Measurements from ENCODE around the gene RBM24.

The RBM24 gene

DNA sequence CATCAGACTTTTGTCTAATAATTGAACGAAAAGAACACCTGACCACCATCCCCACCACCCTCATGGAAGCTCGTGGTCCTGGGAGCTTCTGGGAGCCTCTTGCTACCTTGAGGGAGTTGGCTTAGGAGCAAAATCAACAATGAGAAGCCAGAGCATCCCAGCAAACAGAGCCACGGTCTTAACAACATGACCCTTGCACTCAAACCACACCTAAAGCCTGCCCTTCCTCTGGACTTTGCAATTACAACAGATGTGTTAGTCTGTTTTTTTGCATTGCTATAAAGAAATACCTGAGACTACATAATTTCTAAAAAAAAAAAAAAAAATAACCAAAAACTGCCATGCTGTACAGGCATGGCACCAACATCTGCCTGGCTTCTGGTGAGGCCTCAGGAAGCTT is 9.5 kb upstream of the RBM24 start:
- in situ Hi-C loops (cut with MboI; ENCODE audit: low pct_unique_long_range_greater_than_20kb, low sequenced_read_pairs, unreplicated experiment), result no loop called here
- no peak for DNase-seq (ENCODE audit: low spot score)

GRCh38 chr6:17276766-17277165 is 4.4 kb upstream of the RBM24 start:
- in situ Hi-C loops (cut with MboI; ENCODE audit: low pct_unique_long_range_greater_than_20kb, low sequenced_read_pairs, unreplicated experiment), result no loop called here
- DNase-seq (ENCODE audit: low spot score), result no peak

More for the DNA sequence above, 9.5 kb upstream of the RBM24 start:
- TF ChIP-seq, protein P1, sequence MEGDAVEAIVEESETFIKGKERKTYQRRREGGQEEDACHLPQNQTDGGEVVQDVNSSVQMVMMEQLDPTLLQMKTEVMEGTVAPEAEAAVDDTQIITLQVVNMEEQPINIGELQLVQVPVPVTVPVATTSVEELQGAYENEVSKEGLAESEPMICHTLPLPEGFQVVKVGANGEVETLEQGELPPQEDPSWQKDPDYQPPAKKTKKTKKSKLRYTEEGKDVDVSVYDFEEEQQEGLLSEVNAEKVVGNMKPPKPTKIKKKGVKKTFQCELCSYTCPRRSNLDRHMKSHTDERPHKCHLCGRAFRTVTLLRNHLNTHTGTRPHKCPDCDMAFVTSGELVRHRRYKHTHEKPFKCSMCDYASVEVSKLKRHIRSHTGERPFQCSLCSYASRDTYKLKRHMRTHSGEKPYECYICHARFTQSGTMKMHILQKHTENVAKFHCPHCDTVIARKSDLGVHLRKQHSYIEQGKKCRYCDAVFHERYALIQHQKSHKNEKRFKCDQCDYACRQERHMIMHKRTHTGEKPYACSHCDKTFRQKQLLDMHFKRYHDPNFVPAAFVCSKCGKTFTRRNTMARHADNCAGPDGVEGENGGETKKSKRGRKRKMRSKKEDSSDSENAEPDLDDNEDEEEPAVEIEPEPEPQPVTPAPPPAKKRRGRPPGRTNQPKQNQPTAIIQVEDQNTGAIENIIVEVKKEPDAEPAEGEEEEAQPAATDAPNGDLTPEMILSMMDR (IDR thresholded peaks at IDR 0.05; ENCODE audit: extremely low read depth, insufficient read depth, missing control alignments), result no peak

GRCh38 chr6:17277256-17277655 is 3.9 kb upstream of the RBM24 start:
- in situ Hi-C loops (cut with MboI; ENCODE audit: low pct_unique_long_range_greater_than_20kb, low sequenced_read_pairs, unreplicated experiment), result no loop called here
- no peak for DNase-seq (ENCODE audit: low spot score)
- TF ChIP-seq, protein P1 (IDR thresholded peaks at IDR 0.05; ENCODE audit: extremely low read depth, insufficient read depth, missing control alignments), result no peak

More at GRCh38 chr6:17276766-17277165, 4.4 kb upstream of the RBM24 start:
- TF ChIP-seq, protein P1 (IDR thresholded peaks at IDR 0.05; ENCODE audit: extremely low read depth, insufficient read depth, missing control alignments), result no peak

DNA sequence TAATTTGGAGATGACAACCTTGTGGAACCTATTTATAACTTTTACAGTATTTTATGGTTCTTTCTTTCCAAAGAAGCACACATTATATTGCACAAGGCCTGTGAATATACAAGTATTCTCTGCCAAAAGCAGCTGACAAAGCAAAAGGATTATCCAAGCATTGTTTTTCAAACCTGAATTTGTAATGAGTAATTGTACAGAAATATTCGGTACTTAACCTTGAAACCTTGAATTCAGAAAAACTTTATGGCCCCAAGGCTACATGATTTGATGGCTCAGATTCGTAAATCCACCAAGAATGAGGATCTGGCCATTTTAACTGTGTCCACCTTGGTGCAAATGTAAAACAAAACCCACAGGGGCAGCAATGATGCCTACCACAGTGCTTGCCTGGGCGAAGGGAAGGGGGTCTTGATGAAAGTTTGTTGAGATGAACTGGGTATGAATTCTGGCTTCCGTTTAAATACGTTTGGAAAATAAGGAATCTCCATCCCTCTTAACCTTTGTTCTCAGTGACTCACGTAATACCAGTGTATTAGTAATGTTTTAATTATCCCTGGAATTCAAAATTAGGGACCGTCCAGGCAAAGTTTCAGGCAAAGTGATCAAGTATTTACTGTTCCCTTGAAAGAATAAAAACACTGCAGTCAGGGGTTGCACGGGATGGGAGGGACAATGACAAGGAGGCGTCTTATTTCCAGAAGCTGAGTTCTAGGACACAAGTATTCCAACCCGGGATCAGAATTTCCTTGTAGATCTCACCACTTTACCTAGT is 2.7 kb upstream of the RBM24 start:
- no peak for DNase-seq (ENCODE audit: low spot score)
- in situ Hi-C loops (cut with MboI; ENCODE audit: low pct_unique_long_range_greater_than_20kb, low sequenced_read_pairs, unreplicated experiment), result no loop called here

DNA sequence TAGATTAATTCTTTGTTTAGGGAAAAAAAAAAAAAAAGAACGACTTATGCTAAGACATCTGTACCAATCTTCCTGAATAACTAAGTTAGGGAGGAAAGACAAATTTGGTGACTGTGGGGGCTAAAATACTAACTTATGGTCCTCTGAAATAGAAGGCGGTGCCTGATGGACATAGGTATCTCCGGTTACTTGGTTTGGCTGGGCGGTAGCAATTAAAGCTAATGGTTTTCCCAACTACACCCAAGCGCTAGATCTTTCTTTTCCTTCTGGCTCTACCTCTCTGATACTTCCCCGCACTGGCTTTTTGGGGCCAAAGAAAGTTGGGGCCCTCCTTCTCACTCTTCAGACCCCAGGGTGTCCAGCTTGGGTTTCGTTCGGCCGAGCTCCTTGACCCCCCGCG is 1.0 kb upstream of the RBM24 start:
- TF ChIP-seq, protein P1 (IDR thresholded peaks at IDR 0.05; ENCODE audit: extremely low read depth, insufficient read depth, missing control alignments), result no peak
- in situ Hi-C loops (cut with MboI; ENCODE audit: low pct_unique_long_range_greater_than_20kb, low sequenced_read_pairs, unreplicated experiment), result no loop called here
- no peak for DNase-seq (ENCODE audit: low spot score)

More for the DNA sequence above, 2.7 kb upstream of the RBM24 start:
- TF ChIP-seq, protein P1 (IDR thresholded peaks at IDR 0.05; ENCODE audit: extremely low read depth, insufficient read depth, missing control alignments), result no peak

DNA sequence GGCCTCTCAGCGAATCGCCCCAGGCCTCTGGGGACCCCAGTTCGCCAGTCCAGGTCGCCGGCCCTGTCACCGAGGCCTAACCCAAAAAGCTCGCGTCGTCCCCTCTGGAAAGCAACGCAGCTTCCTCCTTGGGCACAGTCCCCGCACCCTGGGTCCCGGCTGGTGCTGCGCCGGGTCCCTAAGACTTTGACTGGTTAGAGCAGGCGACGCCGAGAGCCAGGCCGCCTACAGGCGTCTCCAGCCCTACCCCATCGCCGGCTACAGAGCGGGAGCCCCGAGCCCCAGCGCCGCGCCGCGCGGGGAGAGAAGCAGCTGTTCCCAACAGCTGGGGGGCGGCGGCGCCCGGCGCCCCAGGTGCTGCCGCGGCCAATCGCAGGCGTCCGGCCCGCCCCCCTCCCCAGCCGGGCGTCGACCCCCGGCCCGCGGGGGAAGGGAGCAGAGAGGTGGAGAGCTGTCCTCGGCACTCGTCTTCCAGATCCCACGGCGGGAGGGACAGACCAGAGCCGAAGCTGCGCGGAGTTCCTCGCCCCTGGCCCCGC is 540 bp upstream of the RBM24 start:
- TF ChIP-seq, protein P1 (IDR thresholded peaks at IDR 0.05; ENCODE audit: extremely low read depth, insufficient read depth, missing control alignments), result no peak
- in situ Hi-C loops (cut with MboI; ENCODE audit: low pct_unique_long_range_greater_than_20kb, low sequenced_read_pairs, unreplicated experiment), result no loop called here
- no peak for DNase-seq (ENCODE audit: low spot score)
